Kidney (tissue), 14 donors: ENCODE data around the gene FMO3. TPM values are rescaled to one million over a fixed set of nuclear protein-coding genes. Genes with fewer than 3 reads are reported as not detected.

ENCODE experiments used
- DNase-seq, 5 donors: peaks; one replicate each; pipeline ENCODE4 v3.0.0-alpha.2; 2013 to 2020
- FAIRE-seq: peaks from 2 replicates; lab custom pipeline; 2012; peaks lifted over from hg19 to GRCh38; lab: Jason Lieb, UNC
- H3K27ac ChIP-seq, 2 donors: one replicate each; pipeline ENCODE4 v1.7.0; 2013; ENCODE audit warnings: low read depth in 2 of 2, low read length in 2 of 2, inconsistent platforms in 1 of 2
- H3K27me3 ChIP-seq: one replicate; pipeline ENCODE4 v1.7.1; 2013; ENCODE audit warnings: low read length, inconsistent platforms; ENCODE audit not compliant: control insufficient read depth, insufficient read depth
- H3K36me3 ChIP-seq, 3 donors: one replicate each; pipeline versions ENCODE4 v1.7.0 to v1.7.1; 2013; ENCODE audit warnings: low read length in 3 of 3, control low read depth in 1 of 3, inconsistent platforms in 1 of 3; ENCODE audit not compliant: insufficient read depth in 3 of 3, control insufficient read depth in 2 of 3
- H3K4me1 ChIP-seq, 3 donors: one replicate each; pipeline versions ENCODE4 v1.7.0 to v1.7.1; 2013; ENCODE audit warnings: low read length in 3 of 3, inconsistent platforms in 1 of 3, low read depth in 1 of 3; ENCODE audit not compliant: control insufficient read depth in 2 of 3, insufficient read depth in 2 of 3
- H3K4me3 ChIP-seq, 3 donors: one replicate each; pipeline versions ENCODE4 v1.7.0 to v1.8.1; 2013; ENCODE audit warnings: low read length in 3 of 3, control low read depth in 1 of 3, inconsistent platforms in 1 of 3
- H3K9ac ChIP-seq, 3 donors: one replicate each; pipeline versions ENCODE4 v1.7.0 to v1.7.1; 2013; ENCODE audit warnings: low read length in 3 of 3, control low read depth in 1 of 3, inconsistent platforms in 1 of 3
- H3K9me3 ChIP-seq, 3 donors: one replicate each; pipeline versions ENCODE4 v1.7.0 to v1.7.1; 2013; ENCODE audit warnings: low read length in 3 of 3, control low read depth in 1 of 3, inconsistent platforms in 1 of 3; ENCODE audit not compliant: control insufficient read depth in 2 of 3, insufficient read depth in 1 of 3
- intact Hi-C: fragments of 100-400 bp; cut with DNase I; formaldehyde crosslinking; loops from one replicate; pipeline ENCODE4 v1.11.1; 2022
- microRNA-seq: library from miRNA; unstranded; fragments of <30 nt; microRNA quantifications from one replicate; pipeline ENCODE4 v1.2.0, GENCODE V29; 2020
- polyA plus RNA-seq: library from polyadenylated mRNA; stranded (reverse); fragments of 350-450 nt; fragmentation: Illumina TruSeq; extraction: RNeasy Lipid Tissue Mini Kit (QIAGEN cat#74804); gene quantifications from one replicate; pipeline ENCODE4 v1.2.3, GENCODE V29; 2014; ENCODE audit warnings: low read depth, low replicate concordance; ENCODE audit not compliant: insufficient read depth
- total RNA-seq: library from RNA; stranded (reverse); fragmentation: NEBNext Ultra II Directional; extraction: Animal tissue kit (Norgen Biotek cat#: 25700); gene quantifications from one replicate; pipeline ENCODE4 v1.2.1, GENCODE V29; 2021
- TF ChIP-seq, protein P1 (sequence below): IDR thresholded peaks from 3 replicates; pipeline ENCODE4 v1.5.1; 2012; ENCODE audit warnings: mild to moderate bottlenecking, moderate library complexity, borderline replicate concordance; ENCODE audit not compliant: insufficient read depth; ENCODE audit errors: extremely low read depth
- donor health status: control.
- donor health status: control.
- donor health status: control.
- donor health status: control.
- donor health status: control.
- donor health status: DM: yes; HTN: yes; CAD: no.
- donor health status: Normal renal cell carcinoma (clear cell type).

FMO3 gene
- total and polyA plus RNA-seq, 2 donors from 2014 or later = 7.7 to 19.3 TPM

GRCh38 chr1:171160639-171161354 is 70.1 kb downstream of the FMO3 start:
- peak in 4 of 5 donors; percentile 17 to 55 (median 45) for DNase-seq

DNA sequence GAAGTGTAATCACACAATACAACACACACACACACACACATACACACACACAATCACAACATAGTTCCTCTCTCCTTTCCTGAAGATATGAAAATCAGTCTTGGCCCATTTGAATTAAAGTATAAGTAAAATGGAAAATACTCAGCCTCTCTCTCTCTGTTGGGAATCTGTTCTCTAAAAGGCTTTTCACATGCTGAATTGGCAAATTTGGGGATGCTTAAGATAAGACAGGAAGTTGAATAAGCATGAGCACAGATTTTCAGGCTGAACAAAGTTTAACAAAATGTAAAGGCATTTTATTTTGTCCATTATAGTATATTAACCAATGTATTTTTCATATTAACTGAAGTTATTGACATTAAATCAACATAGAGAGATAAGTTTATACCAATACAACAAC is 70.7 kb downstream of the FMO3 start:
- Histone ChIP-seq H3K4me1 (peaks cover 5 to 12% (median 12%) of the 10 kb centered on the region in 3 donors), H3K27me3 (no peaks in the 10 kb centered on the region), H3K27ac (peak overlapping the region; percentile 72 to 78), H3K36me3 (no peaks in the 10 kb centered on the region), H3K4me3 (no peak overlapping the region), H3K9ac (no peak overlapping the region), H3K9me3 (no peaks in the 10 kb centered on the region)
- TF ChIP-seq, protein P1, sequence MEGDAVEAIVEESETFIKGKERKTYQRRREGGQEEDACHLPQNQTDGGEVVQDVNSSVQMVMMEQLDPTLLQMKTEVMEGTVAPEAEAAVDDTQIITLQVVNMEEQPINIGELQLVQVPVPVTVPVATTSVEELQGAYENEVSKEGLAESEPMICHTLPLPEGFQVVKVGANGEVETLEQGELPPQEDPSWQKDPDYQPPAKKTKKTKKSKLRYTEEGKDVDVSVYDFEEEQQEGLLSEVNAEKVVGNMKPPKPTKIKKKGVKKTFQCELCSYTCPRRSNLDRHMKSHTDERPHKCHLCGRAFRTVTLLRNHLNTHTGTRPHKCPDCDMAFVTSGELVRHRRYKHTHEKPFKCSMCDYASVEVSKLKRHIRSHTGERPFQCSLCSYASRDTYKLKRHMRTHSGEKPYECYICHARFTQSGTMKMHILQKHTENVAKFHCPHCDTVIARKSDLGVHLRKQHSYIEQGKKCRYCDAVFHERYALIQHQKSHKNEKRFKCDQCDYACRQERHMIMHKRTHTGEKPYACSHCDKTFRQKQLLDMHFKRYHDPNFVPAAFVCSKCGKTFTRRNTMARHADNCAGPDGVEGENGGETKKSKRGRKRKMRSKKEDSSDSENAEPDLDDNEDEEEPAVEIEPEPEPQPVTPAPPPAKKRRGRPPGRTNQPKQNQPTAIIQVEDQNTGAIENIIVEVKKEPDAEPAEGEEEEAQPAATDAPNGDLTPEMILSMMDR = no peak
- FAIRE-seq (no peak), DNase-seq (no peak)
- intact Hi-C loops = no loop called here

More at GRCh38 chr1:171160639-171161354, 70.1 kb downstream of the FMO3 start:
- Histone ChIP-seq H3K27me3 (no peaks in the 10 kb centered on the region), H3K4me3 (no peak overlapping the region), H3K36me3 (no peaks in the 10 kb centered on the region), H3K9me3 (no peaks in the 10 kb centered on the region), H3K27ac (peak overlapping the region; percentile 78 to 86), H3K9ac (no peak overlapping the region), H3K4me1 (peaks cover 5 to 12% (median 12%) of the 10 kb centered on the region in 3 donors)
- intact Hi-C loops = no loop called here
- TF ChIP-seq, protein P1 = no peak
- peak; percentile 93 for FAIRE-seq

- H3K27ac ChIP-seq = no peak overlapping the region
- intact Hi-C loops = no loop called here
- H3K9ac ChIP-seq = no peak overlapping the region
- TF ChIP-seq, protein P1 = no peak
- no peak for DNase-seq
- H3K36me3 ChIP-seq = no peaks in the 10 kb centered on the region
- no peaks in the 10 kb centered on the region for H3K27me3 ChIP-seq
- peaks cover 0 to 4% (median under 1%) of the 10 kb centered on the region in 3 donors for H3K4me1 ChIP-seq
- no peaks in the 10 kb centered on the region for H3K9me3 ChIP-seq
- no peak overlapping the region for H3K4me3 ChIP-seq
- FAIRE-seq = no peak
Measured at GRCh38 chr1:171166361-171166760, 75.7 kb downstream of the FMO3 start.

Small RNA genes lying within 50 kb of the gene (microRNA-seq; reads per million reads assigned to microRNA genes)
- gene MIR1295A (not detected), gene MIR1295B (not detected)

Other genes starting within 250 kb of the FMO3 start
- not detected for gene MROH9, start 155.4 kb upstream of the FMO3 start, total RNA-seq
- gene MROH9, start 155.4 kb upstream of the FMO3 start, polyA plus RNA-seq = not detected
- 22.3 TPM for gene FMO2, start 94.4 kb downstream of the FMO3 start, total RNA-seq
- gene FMO2, start 94.4 kb downstream of the FMO3 start, polyA plus RNA-seq = 3.9 TPM
- 16.5 TPM for gene FMO1, start 157.6 kb downstream of the FMO3 start, total RNA-seq
- 116 TPM for gene FMO1, start 157.6 kb downstream of the FMO3 start, polyA plus RNA-seq
- gene FMO4, start 223.3 kb downstream of the FMO3 start, total RNA-seq = 10.6 TPM
- gene FMO4, start 223.3 kb downstream of the FMO3 start, polyA plus RNA-seq = 25.8 TPM